H1 (cell line): Measurements from ENCODE around the gene EHD2. TPM values are rescaled to one million over a fixed set of nuclear protein-coding genes. Genes with fewer than 3 reads are reported as not detected.

Source experiments
- BCL11A ChIP-seq, 2 experiments: IDR thresholded peaks; one replicate each; pipeline ENCODE4 v1.6.1; 2011; ENCODE audit warnings: low read depth in 2 of 2, low read length in 2 of 2, mild to moderate bottlenecking in 2 of 2
- CBX8 ChIP-seq: fragments of 300-800, 300-1000 bp; sonication (generic); IDR thresholded peaks from 2 replicates; pipeline ENCODE4 v1.7.1; 2016; ENCODE audit warnings: low read depth, low read length, borderline replicate concordance
- CHD2 ChIP-seq: IDR thresholded peaks from 2 replicates; pipeline ENCODE4 v1.6.1; 2012; ENCODE audit warnings: low read length, improper control_type of control experiment
- CREB1 ChIP-seq: IDR thresholded peaks from 2 replicates; pipeline ENCODE4 v1.6.1; 2012; ENCODE audit warnings: inconsistent platforms
- E2F6 ChIP-seq: IDR thresholded peaks from 2 replicates; pipeline ENCODE4 v1.6.1; 2012; ENCODE audit warnings: inconsistent platforms
- EP300 ChIP-seq, 2 experiments: IDR thresholded peaks; 1 replicate in 1 of 2; 2 replicates in 1 of 2; pipeline ENCODE4 v1.6.1; 2011 to 2012; ENCODE audit warnings: low read depth in 2 of 2, low read length in 2 of 2, mild to moderate bottlenecking in 2 of 2, borderline replicate concordance in 1 of 2, inconsistent platforms in 1 of 2, moderate library complexity in 1 of 2
- EZH2 ChIP-seq: fragments of 200-600 bp; sonication (generic); IDR thresholded peaks from 2 replicates; pipeline ENCODE4 v1.7.1; 2012; ENCODE audit warnings: low read depth, mild to moderate bottlenecking, moderate library complexity, low read length, inconsistent platforms; ENCODE audit not compliant: severe bottlenecking
- GTF2F1 ChIP-seq: IDR thresholded peaks from 2 replicates; pipeline ENCODE4 v1.6.1; 2012; ENCODE audit warnings: low read depth, low read length, improper control_type of control experiment, borderline replicate concordance
- HDAC2 ChIP-seq, 2 experiments: fragments of 300-600 bp in 1 of 2; sonication (generic) in 1 of 2; IDR thresholded peaks; 2 replicates each; pipeline ENCODE4 v1.6.1; 2011 to 2012; ENCODE audit warnings: low read depth in 2 of 2, low read length in 2 of 2, mild to moderate bottlenecking in 2 of 2, moderate library complexity in 2 of 2, borderline replicate concordance in 1 of 2, inconsistent platforms in 1 of 2
- KDM4A ChIP-seq: IDR thresholded peaks from one replicate; pipeline ENCODE4 v1.7.1; 2012; ENCODE audit warnings: low read depth, mild to moderate bottlenecking, moderate library complexity, low read length, inconsistent platforms; ENCODE audit not compliant: severe bottlenecking
- KDM5A ChIP-seq: fragments of 200-600 bp; IDR thresholded peaks from 2 replicates; pipeline ENCODE4 v1.7.1; 2012; ENCODE audit warnings: mild to moderate bottlenecking, low read length, inconsistent platforms, mixed read lengths
- NRF1 ChIP-seq: IDR thresholded peaks from 2 replicates; pipeline ENCODE4 v1.6.1; 2011; ENCODE audit warnings: mild to moderate bottlenecking, low read depth, low read length, improper control_type of control experiment
- POLR2A ChIP-seq, 2 experiments: IDR thresholded peaks; 1 replicate in 1 of 2; 2 replicates in 1 of 2; pipeline ENCODE4 v1.6.1; 2011; ENCODE audit warnings: low read depth in 2 of 2, low read length in 2 of 2, mild to moderate bottlenecking in 2 of 2; ENCODE audit errors: control extremely low read depth in 1 of 2
- POLR2AphosphoS5 ChIP-seq: IDR thresholded peaks from 2 replicates; pipeline ENCODE4 v1.6.1; 2011; ENCODE audit warnings: low read depth, low read length
- RXRA ChIP-seq: IDR thresholded peaks from 2 replicates; pipeline ENCODE4 v1.6.1; 2011; ENCODE audit warnings: low read depth, mild to moderate bottlenecking, low read length, moderate library complexity; ENCODE audit not compliant: insufficient read depth
- SIN3A ChIP-seq, 2 experiments: IDR thresholded peaks in 1 of 2; conservative IDR thresholded peaks in 1 of 2; 2 replicates each; pipeline ENCODE4 v1.6.1; 2011 to 2012; ENCODE audit warnings: low read length in 2 of 2, improper control_type of control experiment in 1 of 2, low read depth in 1 of 2, mild to moderate bottlenecking in 1 of 2
- SIX5 ChIP-seq: IDR thresholded peaks from 2 replicates; pipeline ENCODE4 v1.6.1; 2011; ENCODE audit warnings: mild to moderate bottlenecking, low read depth, low read length
- SP1 ChIP-seq: IDR thresholded peaks from 2 replicates; pipeline ENCODE4 v1.6.1; 2011; ENCODE audit warnings: low read depth, low read length
- SP2 ChIP-seq: IDR thresholded peaks from 2 replicates; pipeline ENCODE4 v1.6.1; 2012; ENCODE audit warnings: mild to moderate bottlenecking, low read length, inconsistent platforms
- SP4 ChIP-seq: IDR thresholded peaks from 2 replicates; pipeline ENCODE4 v1.6.1; 2012; ENCODE audit warnings: low read length, inconsistent platforms
- TBP ChIP-seq: IDR thresholded peaks from 2 replicates; pipeline ENCODE4 v1.6.1; 2011; ENCODE audit warnings: low read depth, low read length, improper control_type of control experiment
- TCF12 ChIP-seq: IDR thresholded peaks from 2 replicates; pipeline ENCODE4 v1.6.1; 2011; ENCODE audit warnings: low read depth, mild to moderate bottlenecking, low read length
- TEAD4 ChIP-seq: IDR thresholded peaks from 2 replicates; pipeline ENCODE4 v1.6.1; 2012; ENCODE audit warnings: low read depth, low read length, inconsistent platforms, mixed read lengths
- YY1 ChIP-seq: IDR thresholded peaks from 2 replicates; pipeline ENCODE4 v1.6.1; 2011; ENCODE audit warnings: low read depth, mild to moderate bottlenecking, low read length
- polyA plus RNA-seq, 7 experiments: library from polyadenylated mRNA; depleted of rRNA in 3 of 7; stranded (reverse) in 5 of 7; unstranded in 2 of 7; fragments of >200 nt in 5 of 7; fragments of 200-250 nt in 2 of 7; gene quantifications; 1 replicate in 5 of 7; 2 replicates in 1 of 7; 4 replicates in 1 of 7; pipeline versions ENCODE4 v1.2.1 to v1.2.3, GENCODE V29; 2011 to 2013; ENCODE audit warnings: missing spikeins in 2 of 7, mixed read lengths in 2 of 7
- total RNA-seq: library from RNA; stranded (reverse); fragmentation: NEBNext Ultra II Directional; extraction: Animal tissue kit (Norgen Biotek cat#: 25700); gene quantifications from 2 replicates; pipeline ENCODE4 v1.2.1, GENCODE V29; 2021

Gene EHD2
- total and polyA plus RNA-seq, 2 of the 8 experiments (the other 6 are each of a cell fraction or from before 2014, with no cell fraction given) = 4.5 to 14.3 TPM

GRCh38 chr19:47745010-47745901, 32.0 kb downstream of the EHD2 start, which contains the start of gene NOP53 (continued):
- TF ChIP-seq KDM4A (peak; percentile 68), SP1 (peak; percentile 72), CREB1 (peak; percentile 90), TCF12 (no peak), GTF2F1 (peak; percentile 90; the same call in 1 of the 2 replicates), EZH2 (no peak), SIN3A (conservative IDR thresholded peaks at IDR 0.05 in 1 of 2, IDR thresholded peaks at IDR 0.05 in 1 of 2; ENCODE audit: low read depth in 1 of 2, low read length in 2 of 2) (peak in 1 of 2 experiments; percentile 70; a peak in 1 of 4 replicates), HDAC2 (IDR thresholded peaks at IDR 0.05; ENCODE audit: borderline replicate concordance in 1 of 2, low read depth in 2 of 2, low read length in 2 of 2) (no peak), POLR2AphosphoS5 (peak; percentile 98), SP4 (0 out of 2 replicates have a peak, but pooled peaks have one; percentile 72), YY1 (peak; percentile 100), CHD2 (peak; percentile 54; the same call in 1 of the 2 replicates), TEAD4 (no peak), EP300 (IDR thresholded peaks at IDR 0.05; ENCODE audit: borderline replicate concordance in 1 of 2, low read depth in 2 of 2, low read length in 2 of 2) (0 out of 3 replicates have a peak, but pooled peaks of 1 of the 2 experiments have one; percentile 20), BCL11A (IDR thresholded peaks at IDR 0.05; ENCODE audit: low read depth in 2 of 2, low read length in 2 of 2) (no peak), SIX5 (peak; percentile 86), RXRA (no peak), KDM5A (peak; percentile 76), CBX8 (no peak), SP2 (peak; percentile 28; the same call in 1 of the 2 replicates), TBP (peak; percentile 95), POLR2A (IDR thresholded peaks at IDR 0.05; ENCODE audit: control extremely low read depth in 1 of 2, low read depth in 2 of 2, low read length in 2 of 2) (peak; percentile 94 to 97), NRF1 (peak; percentile 43), E2F6 (peak; percentile 48; the same call in 1 of the 2 replicates)
